ENCODE results near the gene CYFIP1.
"Not testable (repeated sequence)": the region's sequence is repeated elsewhere in the genome, so short reads cannot be mapped to it uniquely, and the experiment has no call there.

The CYFIP1 gene

GRCh38 chr15:22980189-22981050, at the start of gene CYFIP1:
Gene CYFIP1 (minus strand): TSS chr15:22980368. CDS start chr15:22947285, 33,083 bp downstream.
- peak; percentile 65 for DNase-seq

- no peak for DNase-seq
Observed at GRCh38 chr15:23026218-23026617, 46.0 kb upstream of the CYFIP1 start.

GRCh38 chr15:23022156-23022555, 42.0 kb upstream of the CYFIP1 start:
- no peak for DNase-seq

- DNase-seq, result no peak
Observed at GRCh38 chr15:23014394-23015000, 34.3 kb upstream of the CYFIP1 start.

GRCh38 chr15:23013681-23014080, 33.5 kb upstream of the CYFIP1 start:
- DNase-seq, result no peak

- not testable (repeated sequence) for DNase-seq
Observed at GRCh38 chr15:23012616-23013015, 32.4 kb upstream of the CYFIP1 start.

GRCh38 chr15:23003736-23004135, 23.6 kb upstream of the CYFIP1 start:
- no peak for DNase-seq

GRCh38 chr15:23002920-23003319, 22.8 kb upstream of the CYFIP1 start:
- DNase-seq, result no peak

GRCh38 chr15:22995795-22996194, 15.6 kb upstream of the CYFIP1 start:
- no peak for DNase-seq

GRCh38 chr15:22992024-22992326, 11.8 kb upstream of the CYFIP1 start:
- DNase-seq, result no peak

- DNase-seq, result no peak
Observed at GRCh38 chr15:22989576-22990477, 9.7 kb upstream of the CYFIP1 start.

GRCh38 chr15:22988811-22989210, 8.6 kb upstream of the CYFIP1 start:
- no peak for DNase-seq

GRCh38 chr15:22981931-22982330, 1.8 kb upstream of the CYFIP1 start:
- not testable (repeated sequence) for DNase-seq

GRCh38 chr15:22981051-22981840, 1.1 kb upstream of the CYFIP1 start:
- no peak for DNase-seq

- no peak for DNase-seq
Observed at GRCh38 chr15:22979238-22980188, 655 bp downstream of the CYFIP1 start.

- no peak for DNase-seq
Observed at GRCh38 chr15:22978691-22979237, 1.4 kb downstream of the CYFIP1 start.

- no peak for DNase-seq
Observed at GRCh38 chr15:22974745-22975144, 5.4 kb downstream of the CYFIP1 start.

- DNase-seq, result no peak
Observed at GRCh38 chr15:22973987-22974386, 6.2 kb downstream of the CYFIP1 start.

GRCh38 chr15:22973286-22973685, 6.9 kb downstream of the CYFIP1 start:
- no peak for DNase-seq

GRCh38 chr15:22969489-22969888, 10.7 kb downstream of the CYFIP1 start:
- no peak for DNase-seq

GRCh38 chr15:22968366-22968765, 11.8 kb downstream of the CYFIP1 start:
- no peak for DNase-seq

Data from cortex of kidney (tissue), 1 donor.